Keratinocyte (primary cell): ENCODE results near the gene ATXN7L1.

Experiments used
- EZH2 ChIP-seq: IDR thresholded peaks from one replicate; pipeline ENCODE4 v1.6.1; 2012; ENCODE audit warnings: inconsistent platforms, mild to moderate bottlenecking, low read length, moderate library complexity
- TF ChIP-seq, protein P1 (sequence below), 3 experiments: IDR thresholded peaks in 1 of 3; conservative IDR thresholded peaks in 1 of 3; optimal IDR thresholded peaks in 1 of 3; 2 replicates in 2 of 3; 3 replicates in 1 of 3; pipeline versions ENCODE3 to v1.5.1; 2011; ENCODE audit warnings: low read length in 3 of 3, mild to moderate bottlenecking in 3 of 3, moderate library complexity in 2 of 3, control low read depth in 1 of 3, inconsistent platforms in 1 of 3; ENCODE audit not compliant: insufficient read depth in 2 of 3; ENCODE audit errors: extremely low read depth in 1 of 3

DNA sequence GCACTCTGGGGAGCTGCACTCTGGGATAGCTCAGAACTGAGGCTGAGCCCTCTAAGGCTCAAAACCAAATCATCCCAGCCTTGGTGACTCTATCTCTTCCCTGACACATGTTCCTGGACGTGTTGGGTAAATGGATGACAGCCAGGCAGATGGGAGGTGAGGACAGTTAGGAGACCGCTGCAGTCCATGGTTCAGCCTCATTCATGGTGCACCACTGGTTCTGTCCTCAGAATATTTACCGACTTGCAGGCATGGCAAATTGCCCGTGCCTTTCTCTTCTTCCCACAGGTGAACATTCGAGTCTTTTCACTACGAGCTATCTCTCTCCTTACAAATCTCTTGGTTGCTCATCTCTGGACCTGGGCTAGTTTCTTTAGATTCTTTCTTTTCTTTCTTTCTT, 214.8 kb downstream of the ATXN7L1 start:
- TF ChIP-seq, protein P1, sequence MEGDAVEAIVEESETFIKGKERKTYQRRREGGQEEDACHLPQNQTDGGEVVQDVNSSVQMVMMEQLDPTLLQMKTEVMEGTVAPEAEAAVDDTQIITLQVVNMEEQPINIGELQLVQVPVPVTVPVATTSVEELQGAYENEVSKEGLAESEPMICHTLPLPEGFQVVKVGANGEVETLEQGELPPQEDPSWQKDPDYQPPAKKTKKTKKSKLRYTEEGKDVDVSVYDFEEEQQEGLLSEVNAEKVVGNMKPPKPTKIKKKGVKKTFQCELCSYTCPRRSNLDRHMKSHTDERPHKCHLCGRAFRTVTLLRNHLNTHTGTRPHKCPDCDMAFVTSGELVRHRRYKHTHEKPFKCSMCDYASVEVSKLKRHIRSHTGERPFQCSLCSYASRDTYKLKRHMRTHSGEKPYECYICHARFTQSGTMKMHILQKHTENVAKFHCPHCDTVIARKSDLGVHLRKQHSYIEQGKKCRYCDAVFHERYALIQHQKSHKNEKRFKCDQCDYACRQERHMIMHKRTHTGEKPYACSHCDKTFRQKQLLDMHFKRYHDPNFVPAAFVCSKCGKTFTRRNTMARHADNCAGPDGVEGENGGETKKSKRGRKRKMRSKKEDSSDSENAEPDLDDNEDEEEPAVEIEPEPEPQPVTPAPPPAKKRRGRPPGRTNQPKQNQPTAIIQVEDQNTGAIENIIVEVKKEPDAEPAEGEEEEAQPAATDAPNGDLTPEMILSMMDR (optimal IDR thresholded peaks at IDR 0.05 in 1 of 3, IDR thresholded peaks at IDR 0.05 in 1 of 3, conservative IDR thresholded peaks at IDR 0.05 in 1 of 3; ENCODE audit: extremely low read depth in 1 of 3, insufficient read depth in 2 of 3, low read length in 3 of 3): no peak
- no peak for TF ChIP-seq EZH2
